PC-9 (cell line): ENCODE results near the gene MTMR2.

Source experiments
- EZH2 ChIP-seq: fragments of 200-600 bp; sonication (generic); IDR thresholded peaks from 2 replicates; pipeline ENCODE4 v1.8.0; 2017; ENCODE audit warnings: antibody characterized with exemption, low read depth
- TF ChIP-seq, protein P1 (sequence below): fragments of 200-600 bp; sonication (generic); conservative IDR thresholded peaks from 2 replicates; pipeline ENCODE4 v1.6.1; 2017; ENCODE audit warnings: mixed run types, antibody characterized with exemption, mild to moderate bottlenecking, moderate library complexity

DNA sequence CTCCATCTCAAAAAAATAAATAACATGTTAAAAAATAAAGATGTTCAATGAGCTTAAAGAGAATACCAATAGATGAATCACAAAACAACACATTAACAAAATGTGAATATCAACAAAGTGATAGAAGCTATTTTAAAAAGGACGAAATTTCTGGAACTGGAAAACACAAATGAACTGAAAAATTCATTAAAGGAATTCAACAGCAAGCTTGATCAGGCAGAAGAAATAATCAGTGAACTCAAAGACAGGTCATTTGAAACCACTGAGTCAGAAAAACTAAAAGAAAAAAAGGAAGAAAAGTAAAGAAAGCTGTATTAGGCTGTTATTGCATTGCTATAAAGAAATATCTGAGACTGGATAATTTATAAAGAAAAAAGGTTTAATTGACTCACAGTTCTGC lies 7.0 kb upstream of the MTMR2 start:
- TF ChIP-seq, protein P1, sequence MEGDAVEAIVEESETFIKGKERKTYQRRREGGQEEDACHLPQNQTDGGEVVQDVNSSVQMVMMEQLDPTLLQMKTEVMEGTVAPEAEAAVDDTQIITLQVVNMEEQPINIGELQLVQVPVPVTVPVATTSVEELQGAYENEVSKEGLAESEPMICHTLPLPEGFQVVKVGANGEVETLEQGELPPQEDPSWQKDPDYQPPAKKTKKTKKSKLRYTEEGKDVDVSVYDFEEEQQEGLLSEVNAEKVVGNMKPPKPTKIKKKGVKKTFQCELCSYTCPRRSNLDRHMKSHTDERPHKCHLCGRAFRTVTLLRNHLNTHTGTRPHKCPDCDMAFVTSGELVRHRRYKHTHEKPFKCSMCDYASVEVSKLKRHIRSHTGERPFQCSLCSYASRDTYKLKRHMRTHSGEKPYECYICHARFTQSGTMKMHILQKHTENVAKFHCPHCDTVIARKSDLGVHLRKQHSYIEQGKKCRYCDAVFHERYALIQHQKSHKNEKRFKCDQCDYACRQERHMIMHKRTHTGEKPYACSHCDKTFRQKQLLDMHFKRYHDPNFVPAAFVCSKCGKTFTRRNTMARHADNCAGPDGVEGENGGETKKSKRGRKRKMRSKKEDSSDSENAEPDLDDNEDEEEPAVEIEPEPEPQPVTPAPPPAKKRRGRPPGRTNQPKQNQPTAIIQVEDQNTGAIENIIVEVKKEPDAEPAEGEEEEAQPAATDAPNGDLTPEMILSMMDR = no peak
- TF ChIP-seq EZH2 = no peak
